Cerebellar nuclear complex (tissue), 1 donor: ENCODE results near the gene ZP3.
A peak's percentile ranks its signal among the peaks of the same experiment; 100 is the strongest.
"Not testable (repeated sequence)": the region's sequence is repeated elsewhere in the genome, so short reads cannot be mapped to it uniquely, and the experiment has no call there.

Source experiments
- DNase-seq, 2 experiments: peaks; one replicate each; lab custom pipeline; 2025; lab: John Stamatoyannopoulos, UW

Gene ZP3

DNA sequence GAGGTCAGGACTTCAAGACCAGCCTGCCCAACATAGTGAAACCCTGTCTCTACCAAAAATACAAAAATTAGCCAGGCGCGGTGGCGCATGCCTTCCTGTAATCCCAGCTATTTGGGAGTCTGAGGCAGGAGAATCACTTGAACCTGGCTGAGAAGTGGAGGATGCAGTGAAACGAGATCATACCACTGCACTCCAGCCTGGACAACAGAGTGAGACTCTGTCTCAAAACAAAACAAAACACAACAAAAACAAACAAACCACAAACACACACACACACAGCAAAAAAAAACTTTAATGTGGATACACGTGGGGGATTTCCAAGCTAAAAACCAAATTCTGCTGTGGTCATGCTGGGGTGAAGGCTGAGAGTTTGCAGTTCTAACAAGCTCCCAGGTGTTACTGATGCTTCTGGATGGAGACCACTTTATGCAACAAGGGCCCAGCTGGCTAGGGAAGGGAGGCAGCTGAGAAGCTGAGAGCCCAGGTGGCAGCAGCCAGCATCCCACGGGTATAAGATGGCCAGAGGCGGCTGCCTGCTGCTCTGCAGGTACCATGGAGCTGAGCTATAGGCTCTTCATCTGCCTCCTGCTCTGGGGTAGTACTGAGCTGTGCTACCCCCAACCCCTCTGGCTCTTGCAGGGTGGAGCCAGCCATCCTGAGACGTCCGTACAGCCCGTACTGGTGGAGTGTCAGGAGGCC lies at the start of gene ZP3:
TSS of gene ZP3 (plus strand) at position 538 of the 699 bp plus-strand sequence. CDS start at position 553, 15 bp downstream.
- DNase-seq = no peak

DNA sequence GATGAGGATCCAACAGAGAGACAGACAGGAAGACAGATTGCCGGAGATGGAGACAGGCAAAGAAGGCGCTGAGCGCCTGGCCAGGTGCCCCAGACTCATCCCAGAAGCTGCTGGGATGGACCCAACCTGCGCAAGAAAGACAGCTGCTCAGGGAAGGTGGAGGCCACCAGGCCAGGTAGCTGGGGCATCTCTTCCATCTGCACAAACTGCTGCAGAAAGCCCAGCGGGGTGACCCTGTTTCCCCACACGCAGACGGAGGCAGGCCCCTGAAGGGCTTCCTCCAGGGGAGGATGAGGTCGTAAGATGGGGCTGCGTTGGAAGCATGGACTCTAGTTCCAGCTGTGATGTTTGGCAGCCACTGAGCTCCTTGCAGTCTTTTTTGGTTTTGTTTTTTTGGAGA lies 49.5 kb upstream of the ZP3 start:
- DNase-seq = no peak

DNA sequence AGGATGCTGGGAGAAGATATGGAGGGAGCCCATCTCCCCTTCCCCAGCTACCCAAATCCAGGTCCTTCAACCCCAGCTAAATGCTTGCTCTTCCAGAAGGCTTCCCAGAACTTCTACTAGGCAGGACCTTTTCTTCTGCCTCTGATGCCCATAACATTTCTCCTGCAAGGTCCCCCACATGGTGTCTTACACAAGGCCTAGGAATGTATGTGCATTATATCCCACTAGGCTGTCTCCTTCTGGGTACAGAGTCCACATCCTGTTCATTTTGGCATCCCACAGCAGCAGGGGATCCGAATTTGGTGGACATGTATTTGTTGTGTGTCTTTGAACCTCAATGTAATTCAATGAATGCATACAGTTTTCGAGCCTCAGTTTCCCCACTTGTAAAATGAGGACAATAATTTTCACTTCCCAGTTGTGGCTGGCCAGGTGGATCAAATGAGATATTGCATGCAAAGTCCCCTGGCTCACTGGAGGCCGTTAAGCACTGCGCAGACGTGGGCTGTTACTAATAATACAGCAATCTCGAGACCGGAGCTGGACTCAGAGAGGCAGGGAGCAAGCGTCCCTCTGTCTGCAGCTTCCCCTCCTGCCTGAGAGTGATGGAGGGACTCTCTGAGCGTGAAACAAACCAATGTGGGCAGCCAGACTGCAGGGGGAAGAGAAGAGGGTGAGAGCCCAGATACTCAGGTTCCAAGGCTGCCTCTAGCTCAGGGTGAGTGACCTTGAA lies 47.4 kb upstream of the ZP3 start:
- no peak for DNase-seq

DNA sequence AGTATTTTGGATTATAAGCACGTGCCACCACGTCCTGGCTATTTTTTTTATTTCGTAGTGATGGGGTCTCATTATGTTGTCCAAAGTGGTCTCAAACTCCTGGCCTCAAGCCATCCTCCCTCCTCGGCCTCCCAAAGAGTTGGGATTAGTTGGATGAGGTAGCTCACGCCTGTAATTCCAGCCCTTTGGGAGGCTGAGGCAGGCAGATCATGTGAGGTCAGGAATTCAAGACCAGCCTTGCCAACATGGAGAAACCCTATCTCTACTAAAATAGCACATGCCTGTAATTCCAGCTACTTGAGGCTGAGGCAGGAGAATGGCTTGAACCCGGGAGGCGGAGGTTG lies 44.2 kb upstream of the ZP3 start:
- DNase-seq = no peak

DNA sequence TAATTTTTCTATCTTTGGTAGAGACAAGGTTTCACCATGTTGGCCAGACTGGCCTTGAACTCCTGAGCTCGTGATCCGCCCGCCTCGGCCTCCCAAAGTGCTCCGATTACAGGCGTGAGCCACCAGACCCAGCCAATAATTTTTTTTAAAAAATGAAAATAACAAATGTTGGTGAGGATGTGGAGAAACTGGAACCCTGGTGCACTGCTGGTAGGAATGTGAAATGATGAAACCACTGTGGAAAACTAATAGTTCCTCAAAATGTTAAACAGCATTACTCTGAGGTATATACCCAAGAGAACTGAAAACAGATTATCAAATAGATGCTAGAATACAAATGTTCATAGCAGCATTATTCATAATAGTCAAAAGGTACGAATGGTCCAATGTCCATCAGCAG lies 42.9 kb upstream of the ZP3 start:
- no peak for DNase-seq

DNA sequence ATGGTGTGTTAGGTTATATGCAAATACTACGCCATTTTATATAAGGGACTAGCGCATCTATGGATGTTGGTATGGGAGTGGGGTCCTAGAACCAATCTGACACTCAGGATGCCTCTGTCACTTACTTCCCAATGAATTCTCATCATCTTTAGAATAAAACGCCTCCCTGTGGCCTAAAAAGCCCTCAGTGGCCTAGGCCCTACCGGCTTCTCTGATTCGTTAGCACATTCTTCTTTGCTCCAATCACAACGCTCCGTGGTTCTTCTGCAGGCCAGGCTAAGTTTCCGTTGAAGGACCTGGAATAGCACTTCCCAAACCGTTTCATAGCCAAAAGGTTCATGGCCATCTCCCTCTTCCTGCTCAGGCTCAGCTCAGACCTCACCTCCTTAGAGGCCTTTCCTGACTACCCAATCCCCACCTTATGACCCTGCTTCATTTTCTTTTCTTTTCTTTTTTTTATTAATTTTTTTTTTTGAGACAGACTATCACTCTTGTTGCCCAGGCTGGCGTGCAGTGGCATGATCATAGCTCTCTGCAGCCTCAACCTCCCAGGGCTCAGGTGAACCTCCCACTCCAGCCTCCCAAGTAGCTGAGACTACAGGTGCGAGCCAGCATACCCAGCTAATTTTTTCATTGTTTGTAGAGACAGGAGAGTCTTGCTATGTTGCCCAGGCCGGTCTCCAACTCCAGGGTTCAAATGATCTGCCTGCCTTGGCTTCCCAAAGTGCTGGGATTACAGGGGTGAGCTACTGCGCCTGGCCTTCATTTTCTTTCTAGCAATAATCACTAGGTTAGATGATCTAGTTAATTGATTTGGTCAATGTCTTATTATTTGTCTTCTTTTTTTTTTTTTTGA lies 41.4 kb upstream of the ZP3 start:
- no peak for DNase-seq

DNA sequence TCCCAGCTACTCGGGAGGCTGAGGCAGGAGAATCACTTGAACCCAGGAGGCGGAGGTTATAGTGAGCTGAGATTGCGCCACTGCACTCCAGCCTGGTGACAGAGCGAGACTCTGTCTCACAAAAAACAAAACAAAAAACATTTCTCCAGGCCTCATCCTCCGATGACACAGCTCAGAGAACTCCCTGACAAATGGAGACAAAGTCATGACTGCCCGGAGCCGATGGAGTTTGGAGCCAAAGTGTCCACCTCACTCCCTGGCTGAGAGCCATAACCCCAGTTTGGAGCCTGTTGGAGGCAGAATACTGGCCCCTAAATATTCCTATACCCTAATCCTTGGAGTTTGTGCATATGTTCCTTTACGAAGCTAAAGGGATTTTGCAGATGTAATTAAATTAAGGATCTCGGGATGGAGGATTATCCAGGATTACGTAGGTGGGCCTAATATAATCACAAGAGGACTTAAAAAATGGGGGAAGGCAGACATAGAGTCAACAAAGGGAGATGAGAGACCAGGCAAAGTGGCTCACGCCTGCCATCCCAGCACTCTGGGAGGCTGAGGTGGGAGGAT lies 38.0 kb upstream of the ZP3 start:
- DNase-seq = no peak

DNA sequence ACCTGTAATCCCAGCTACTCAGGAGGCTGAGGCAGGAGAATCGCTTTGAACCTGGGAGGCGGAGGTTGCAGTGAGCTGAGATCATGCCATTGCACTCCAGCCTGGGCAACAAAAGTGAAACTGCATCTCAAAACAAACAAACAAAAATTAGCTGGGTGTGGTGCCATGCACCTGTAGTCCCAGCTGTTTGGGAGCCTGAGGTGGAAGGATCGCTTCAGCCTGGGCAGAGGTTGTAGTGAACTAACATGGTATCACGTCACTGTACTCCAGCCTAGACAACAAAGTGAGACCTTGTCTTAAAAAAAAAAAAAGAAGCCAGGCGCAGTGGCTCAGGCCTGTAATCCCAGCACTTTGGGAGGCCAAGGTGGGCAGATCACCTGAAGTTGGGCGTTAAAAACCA lies 37.0 kb upstream of the ZP3 start:
- not testable (repeated sequence) for DNase-seq

DNA sequence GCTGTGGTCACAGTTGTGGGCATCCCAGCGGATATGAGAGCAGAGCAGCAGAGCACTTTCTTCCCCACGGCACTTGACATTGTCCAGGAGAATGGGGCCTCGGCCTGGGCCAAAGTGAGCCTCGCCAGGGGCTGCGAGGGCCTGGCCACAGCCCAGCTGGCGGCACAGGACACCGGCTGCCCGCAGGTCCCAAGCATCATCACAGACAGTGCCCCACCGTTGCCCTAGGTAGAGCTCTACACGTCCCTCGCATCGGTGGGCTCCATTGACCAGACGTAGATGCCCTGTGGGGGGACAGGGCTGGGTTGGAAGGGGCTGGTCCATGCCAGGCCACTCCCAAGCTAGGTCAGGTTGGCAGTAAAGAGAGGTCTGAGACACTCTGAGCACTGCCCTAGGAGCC lies 34.7 kb upstream of the ZP3 start:
- no peak for DNase-seq

DNA sequence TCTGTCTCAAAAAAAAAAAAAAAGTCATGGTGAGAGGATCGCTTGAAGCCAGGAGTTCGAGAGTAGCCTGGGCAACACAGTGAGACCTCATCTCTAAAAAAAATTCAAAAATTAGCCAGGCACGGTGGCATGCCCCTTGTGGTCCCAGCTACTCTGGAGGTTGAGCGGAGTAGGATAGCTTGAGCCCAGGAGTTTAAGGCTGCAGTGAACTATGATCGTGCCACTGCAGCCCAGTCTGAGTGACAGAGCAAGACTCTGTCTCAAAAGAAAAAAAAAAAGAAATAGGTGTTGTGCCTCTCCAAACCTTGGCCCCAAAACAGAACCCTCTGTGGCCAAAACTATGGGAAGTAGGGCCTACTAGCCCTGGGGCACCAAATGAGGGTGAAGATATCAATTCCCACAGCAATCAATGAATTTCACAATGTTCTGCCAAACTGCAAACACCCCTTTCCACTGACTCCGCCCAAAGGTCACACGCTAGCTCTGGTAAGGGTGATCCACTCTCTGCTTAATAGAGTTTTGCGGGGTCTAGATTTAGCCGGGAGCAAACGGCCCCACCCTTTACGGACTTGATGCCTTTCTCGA lies 32.1 kb upstream of the ZP3 start:
- DNase-seq = no peak

DNA sequence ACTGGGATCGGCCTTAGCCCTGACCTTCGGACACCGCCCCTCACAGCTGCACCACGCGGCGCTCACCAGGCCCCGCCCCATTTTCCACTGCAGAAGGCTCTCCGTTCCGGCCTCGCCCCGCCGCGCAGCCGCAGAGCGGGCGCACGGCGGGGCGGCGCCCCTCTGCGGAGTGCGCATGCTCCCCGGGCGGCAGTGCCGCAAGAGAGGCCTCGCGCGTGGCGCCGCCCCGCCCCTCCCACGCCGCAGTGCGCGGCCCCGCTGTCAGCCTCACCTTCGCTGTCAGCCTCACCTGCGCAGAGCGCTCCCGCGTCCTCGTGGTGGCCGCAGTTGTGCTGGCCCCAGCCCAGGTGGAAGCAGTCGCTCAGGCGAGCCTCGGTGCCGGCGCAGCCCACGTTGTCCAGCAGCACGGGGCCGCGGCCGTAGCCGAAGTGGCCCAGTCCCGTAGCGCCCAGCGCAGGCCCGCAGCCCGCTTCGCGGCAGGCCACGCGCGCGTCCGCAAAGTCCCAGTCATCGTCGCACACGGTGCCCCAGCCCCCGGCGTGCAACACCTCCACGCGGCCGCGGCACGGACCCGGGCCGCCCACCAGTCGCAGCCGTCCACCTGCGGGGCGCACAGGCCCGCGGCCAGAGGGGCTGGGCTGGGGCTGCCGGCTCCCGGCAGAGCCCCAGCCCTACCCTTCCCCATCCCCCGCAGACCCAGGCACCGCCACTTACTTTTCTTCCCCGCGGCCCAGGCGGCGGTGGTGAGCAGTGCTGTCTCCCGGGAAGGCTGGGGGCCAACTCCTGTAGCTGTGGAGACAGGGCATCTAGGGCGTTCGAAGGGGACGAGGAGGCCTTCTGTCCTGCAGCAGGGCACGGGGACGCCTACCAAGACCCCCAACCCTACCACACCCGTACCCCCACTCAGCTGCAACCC lies 31.4 kb upstream of the ZP3 start:
- peak in 1 of 2 experiments; percentile 42 for DNase-seq

DNA sequence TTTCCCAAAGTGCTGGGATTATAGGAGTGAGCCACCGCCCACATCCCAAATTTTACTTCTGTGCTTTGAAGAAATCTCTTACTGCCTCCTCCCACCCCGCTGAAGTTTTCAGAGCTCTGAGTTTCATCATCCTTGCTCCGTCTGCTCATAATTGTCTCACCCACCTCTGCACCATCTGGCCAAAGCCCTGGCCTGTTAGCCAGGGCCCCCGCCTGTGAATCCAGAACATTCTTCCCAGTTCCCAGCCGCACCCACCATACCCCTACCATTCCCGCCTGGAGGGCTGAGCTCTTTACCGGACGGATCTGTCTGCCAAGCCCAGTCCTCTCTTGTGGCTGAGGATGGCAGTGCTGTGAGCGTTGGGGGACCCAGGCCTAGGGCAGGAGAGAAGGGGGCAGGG lies 29.8 kb upstream of the ZP3 start:
- DNase-seq = no peak

DNA sequence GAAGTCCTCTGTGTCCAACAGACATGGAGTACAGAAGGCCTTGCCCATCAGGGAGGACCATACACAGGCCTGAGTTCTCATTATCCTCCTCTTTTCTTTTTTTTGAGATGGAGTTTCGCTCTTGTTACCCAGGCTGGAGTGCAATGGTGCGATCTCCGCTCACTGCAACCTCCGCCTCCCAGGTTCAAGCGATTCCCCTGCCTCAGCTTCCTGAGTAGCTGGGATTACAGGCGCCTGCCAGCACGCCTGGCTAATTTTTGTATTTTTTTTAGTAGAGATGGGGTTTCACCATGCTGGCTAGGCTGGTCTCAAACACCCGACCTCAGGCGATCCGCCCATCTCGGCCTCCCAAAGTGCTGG lies 29.2 kb upstream of the ZP3 start:
- not testable (repeated sequence) for DNase-seq

DNA sequence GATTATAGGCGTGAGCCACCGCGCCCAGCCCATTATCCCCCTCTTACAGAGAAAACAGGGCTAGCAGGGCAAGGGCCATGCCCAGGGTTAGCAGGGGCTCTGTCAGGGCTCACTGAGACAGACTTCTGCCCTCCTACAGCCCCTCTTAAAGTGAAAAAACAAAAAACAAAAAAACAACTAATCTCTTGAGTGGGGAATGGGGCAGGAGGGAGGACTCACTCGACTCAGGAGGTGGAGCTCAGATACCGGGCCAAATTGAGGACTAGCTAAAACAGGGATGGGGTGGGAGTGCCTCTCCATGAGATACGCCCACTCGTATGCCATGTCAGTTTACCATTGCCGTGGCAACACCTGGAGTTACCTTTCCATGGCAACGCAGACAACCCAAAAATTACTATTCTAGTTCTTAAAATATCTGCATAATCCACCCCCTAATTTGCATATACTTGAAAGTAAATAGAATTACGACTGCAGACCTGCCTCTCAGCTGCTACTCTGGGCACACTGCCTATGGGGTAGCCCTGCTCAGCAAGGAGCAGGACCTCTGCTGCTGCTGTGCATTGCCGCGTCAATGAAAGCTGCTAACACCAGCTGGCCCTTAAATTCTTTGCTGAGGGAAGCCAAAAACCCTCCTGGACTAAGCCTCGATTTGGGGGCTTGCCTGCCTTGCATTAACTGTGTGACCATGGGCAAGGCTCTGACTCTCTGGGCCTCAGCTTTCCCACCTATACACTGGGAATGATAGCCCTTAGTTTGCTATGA lies 28.6 kb upstream of the ZP3 start:
- DNase-seq = no peak

DNA sequence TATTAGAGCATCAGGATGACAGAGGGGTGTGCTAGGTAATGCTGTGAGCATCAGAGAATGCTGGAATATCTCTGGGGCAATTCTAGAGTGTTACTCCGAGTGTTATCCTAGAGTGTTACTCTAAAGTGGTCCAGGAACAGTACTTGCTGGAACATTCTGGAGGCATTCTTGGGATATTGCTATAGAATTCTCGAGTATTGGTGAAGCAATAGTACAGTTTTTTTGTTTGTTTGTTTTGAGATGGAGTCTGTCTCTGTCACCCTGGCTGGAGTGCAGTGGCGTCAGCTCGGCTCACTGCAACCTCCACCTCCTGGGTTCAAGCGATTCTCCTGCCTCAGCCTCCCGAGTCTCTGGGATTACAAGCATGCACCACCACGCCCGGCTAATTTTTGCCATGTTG lies 27.9 kb upstream of the ZP3 start:
- no peak for DNase-seq

DNA sequence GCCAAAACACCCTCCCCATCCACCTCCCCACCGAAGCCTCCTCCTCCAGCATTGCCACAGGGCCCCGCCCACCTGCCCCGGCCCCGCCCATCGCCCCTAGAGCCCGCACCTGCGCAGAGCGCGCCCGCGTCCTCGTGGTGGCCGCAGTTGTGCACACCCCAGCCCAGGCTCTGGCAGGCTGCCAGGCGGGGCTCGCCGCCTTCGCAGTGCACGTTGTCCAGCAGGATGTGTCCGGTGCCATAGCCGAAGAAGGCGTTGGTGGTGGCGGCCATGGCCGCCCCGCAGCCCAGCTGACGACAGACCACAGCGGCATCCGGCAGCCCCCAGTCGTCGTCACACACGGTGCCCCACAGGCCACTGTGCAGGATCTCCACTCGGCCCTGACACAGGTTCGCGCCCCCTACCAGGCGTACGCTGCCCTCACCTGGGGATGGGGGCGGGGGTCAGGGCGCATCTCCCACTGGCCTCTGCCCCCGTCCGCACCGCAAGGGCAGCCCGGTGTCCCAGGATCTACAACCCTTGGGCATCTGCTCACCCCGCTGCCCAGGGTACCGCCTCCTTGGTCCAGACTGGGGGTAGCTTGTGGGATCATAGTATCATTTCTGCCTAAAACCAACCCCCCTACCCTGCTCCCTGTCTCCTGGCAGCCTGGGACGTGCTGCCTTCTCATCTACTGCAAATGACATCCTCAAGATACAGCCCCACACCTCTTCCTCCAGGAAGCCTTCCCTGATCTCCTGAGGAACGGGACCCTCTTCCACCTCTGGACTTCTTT lies 27.2 kb upstream of the ZP3 start:
- no peak for DNase-seq

DNA sequence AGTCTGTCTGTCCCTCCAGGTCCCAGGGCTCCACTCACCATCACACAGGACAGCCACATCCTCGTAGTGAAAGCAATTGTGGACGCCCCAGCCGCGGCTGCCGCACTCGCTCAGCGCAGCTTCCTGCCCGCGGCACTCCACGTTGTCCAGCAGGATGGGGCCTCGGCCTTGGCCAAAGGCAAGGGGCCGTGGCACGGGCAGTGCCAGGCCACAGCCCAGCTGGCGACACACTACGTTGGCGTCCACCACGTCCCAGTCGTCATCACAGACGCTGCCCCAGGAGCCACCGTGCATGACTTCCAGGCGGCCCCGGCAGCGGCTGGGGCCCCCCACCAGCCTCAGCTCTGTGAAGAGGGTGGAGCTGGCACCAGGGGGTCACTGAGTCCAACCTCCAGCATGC lies 24.5 kb upstream of the ZP3 start:
- no peak for DNase-seq

DNA sequence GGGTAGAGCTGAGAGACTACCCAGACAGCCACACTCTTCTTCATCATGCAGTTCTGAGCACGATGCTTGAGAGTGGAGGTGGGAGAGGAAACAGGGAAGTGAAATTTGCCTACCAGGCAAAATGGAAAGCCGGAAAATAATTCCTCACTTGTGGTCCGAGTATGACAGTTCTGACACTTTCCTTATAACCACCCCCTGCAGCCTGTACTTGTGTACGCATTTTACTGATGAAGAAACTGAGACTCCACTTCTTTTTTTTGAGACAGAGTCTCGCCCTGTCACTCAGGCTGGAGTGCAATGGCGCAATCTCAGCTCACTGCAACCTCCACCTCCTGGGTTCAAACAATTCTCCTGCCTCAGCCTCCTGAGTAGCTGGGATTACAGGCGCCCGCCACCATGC lies 21.7 kb upstream of the ZP3 start:
- DNase-seq = not testable (repeated sequence)

DNA sequence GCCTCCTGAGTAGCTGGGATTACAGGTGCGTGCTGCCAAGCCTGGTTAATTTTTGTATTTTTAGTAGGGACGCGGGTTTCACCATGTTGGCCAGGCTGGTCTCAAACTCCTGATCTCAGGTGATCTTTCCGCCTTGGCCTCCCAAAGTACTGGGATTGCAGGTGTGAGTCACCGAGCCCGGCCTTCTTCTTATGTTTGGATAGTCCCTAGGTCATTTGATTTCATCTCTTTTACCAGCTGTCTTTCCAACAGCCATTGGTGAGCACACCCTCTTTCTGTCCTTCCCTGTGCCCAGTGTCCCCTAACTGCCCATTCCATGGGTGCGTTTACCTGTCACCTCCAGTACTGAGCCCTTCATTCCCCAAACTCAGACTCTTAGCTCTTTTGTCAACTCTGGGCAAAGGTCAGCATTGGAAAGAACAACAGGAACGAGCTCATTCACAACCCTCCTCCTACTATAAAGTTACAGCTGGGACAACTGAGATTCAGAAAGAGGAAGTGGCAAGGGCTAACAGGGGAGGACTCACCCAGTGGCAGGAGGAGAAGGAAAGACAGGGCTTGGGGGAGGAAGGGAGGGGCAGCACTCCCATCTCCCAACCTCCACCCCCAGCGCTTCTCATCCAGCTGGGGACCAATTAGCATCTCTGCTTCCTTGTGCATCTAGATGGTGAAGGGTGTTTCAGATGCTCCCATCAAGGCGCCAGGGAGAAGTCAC lies 20.8 kb upstream of the ZP3 start:
- DNase-seq = no peak
